AG09319 (cell line): ENCODE measurements around the gene ANKRD50.

Experiments
- DNase-seq: peaks from one replicate; pipeline ENCODE4 v3.0.0-alpha.2; 2010; ENCODE audit warnings: low read depth; ENCODE audit errors: extremely low read depth
- TF ChIP-seq, protein P1 (sequence below): IDR thresholded peaks from 2 replicates; pipeline ENCODE4 v1.5.1; 2011; ENCODE audit warnings: low read depth, mild to moderate bottlenecking, inconsistent platforms, low read length, moderate library complexity

ANKRD50 gene

DNA sequence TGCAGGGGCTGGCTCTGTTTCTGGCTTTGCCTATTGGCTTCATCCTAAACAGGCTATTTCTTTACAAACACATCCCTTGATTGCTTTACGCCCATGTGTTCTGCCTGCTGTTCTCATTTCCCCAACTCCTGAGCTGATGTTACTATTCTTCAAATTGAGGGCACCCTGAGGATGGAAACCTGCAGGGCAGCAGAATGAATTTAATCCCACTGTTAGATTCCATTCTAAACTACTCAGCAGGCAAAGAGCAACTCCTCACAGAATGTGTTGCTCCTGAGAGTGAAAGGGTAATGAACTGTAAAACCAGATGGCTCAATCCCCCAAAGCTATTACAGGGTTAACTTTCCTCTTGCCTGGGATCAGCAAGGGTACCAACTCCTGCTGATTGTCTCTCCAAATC lies 75.7 kb downstream of the ANKRD50 start:
- DNase-seq = no peak
- TF ChIP-seq, protein P1, sequence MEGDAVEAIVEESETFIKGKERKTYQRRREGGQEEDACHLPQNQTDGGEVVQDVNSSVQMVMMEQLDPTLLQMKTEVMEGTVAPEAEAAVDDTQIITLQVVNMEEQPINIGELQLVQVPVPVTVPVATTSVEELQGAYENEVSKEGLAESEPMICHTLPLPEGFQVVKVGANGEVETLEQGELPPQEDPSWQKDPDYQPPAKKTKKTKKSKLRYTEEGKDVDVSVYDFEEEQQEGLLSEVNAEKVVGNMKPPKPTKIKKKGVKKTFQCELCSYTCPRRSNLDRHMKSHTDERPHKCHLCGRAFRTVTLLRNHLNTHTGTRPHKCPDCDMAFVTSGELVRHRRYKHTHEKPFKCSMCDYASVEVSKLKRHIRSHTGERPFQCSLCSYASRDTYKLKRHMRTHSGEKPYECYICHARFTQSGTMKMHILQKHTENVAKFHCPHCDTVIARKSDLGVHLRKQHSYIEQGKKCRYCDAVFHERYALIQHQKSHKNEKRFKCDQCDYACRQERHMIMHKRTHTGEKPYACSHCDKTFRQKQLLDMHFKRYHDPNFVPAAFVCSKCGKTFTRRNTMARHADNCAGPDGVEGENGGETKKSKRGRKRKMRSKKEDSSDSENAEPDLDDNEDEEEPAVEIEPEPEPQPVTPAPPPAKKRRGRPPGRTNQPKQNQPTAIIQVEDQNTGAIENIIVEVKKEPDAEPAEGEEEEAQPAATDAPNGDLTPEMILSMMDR = no peak

DNA sequence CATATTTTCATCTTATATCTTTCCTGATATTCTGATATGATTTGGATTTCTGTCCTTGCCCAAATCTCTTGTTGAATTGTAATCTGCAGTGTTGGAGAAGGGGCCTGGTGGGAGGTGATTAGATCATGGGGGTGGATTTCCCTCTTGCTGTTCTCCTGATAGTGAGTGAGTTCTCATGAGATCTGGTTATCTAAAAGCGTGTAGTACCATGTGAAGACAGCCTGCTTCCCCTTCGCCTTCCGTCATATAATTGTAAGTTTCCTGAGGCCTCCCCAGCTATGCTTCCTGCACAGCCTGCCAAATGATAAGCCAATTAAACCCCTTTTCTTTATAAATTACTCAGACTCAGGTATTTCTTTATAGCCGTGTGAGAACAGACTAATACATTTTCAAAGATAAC lies 77.2 kb downstream of the ANKRD50 start:
- no peak for DNase-seq
- TF ChIP-seq, protein P1 = no peak

DNA sequence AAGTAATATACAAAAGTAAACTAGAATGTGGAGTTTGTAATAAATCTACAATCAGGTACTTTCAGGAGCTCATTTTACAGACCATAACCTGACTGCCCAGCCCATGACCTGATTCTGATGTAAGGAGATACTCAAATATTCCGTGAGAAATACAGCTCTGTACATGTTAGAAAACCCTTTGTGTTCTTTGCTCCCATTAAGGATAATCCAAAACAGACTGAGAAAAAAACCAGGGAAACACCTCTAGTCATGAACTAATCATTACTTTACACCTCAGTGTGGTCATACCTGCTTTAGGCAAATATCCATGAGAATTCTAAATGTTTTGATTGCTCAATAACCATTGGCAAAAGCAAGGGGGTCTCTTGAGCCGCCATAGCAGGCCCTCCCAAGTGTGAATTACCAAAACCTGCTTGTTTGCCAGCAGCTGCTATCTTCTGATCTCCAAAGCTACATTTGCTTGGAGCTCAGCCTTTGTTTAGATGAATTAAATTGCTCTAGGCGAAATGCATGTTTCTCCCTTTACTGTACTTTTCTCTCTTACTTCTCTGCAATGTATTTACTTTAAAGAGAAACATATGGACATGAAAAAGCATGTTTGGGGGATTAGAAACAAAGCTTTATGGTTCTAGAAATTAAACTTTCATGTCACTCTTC lies 79.1 kb downstream of the ANKRD50 start:
- TF ChIP-seq, protein P1 = no peak
- no peak for DNase-seq

DNA sequence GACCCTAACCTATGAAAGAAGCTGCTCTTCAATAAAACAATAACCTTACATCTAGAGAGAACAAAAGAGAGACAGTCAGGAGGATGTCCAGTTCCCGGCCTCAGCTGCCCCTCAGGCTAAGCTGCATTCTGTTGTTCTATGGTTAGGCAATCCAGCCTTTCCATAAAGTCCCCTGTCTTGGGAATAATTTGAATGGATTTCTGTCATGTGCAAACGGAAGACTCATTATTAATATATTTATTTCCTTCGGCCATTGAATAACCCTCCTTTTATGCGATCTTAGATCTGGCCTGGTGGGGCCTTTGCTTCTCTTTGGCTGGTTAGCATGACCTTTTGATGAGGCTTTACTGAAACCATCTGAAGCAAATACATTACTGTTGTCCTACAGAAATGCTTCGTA lies 80.1 kb downstream of the ANKRD50 start:
- TF ChIP-seq, protein P1 = no peak
- DNase-seq = no peak

DNA sequence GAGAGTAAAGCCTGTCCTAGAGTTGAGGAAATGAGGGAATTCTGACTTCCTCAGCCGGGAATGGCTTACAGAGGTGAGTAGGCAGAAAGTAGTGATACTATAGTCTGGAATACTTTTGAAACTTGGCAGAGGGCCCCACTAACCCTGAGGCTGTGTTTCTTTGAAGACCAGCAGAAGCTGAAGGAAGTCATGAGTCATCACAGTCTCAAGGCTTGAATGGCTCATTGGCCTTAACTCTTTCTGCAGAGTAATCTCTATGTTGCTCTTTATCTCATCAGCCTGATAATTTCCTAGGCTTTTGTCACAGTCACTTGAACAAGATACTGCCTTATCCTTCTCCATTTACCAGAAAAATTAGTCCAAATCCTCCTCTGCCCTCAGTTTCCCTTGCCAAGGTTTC lies 80.8 kb downstream of the ANKRD50 start:
- TF ChIP-seq, protein P1 = no peak
- peak; percentile 80 for DNase-seq

DNA sequence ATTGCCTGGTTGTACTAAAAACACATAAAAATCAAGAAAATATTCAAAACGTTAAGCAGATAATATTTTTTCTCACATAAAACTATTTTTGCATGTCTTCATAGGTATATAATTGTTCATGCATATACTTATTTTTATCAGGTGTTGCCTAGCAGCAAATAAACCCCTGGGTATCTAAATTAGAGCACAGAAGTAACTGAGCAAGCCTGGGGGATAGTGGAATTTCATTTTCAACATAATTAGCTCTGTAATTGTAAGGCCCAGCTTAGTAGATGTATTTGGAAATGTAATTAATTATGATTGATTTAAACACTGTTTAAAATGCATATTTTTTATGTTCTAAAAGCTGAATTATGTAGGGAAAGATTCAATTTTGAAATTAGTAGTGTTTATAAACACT lies 82.9 kb downstream of the ANKRD50 start:
- TF ChIP-seq, protein P1 = no peak
- no peak for DNase-seq
